DOHH2 (cell line): Measurements from ENCODE around the gene GATAD2A.

Experiments used
- H3F3A ChIP-seq: fragments of 200-600 bp; sonication (generic), shearing (Covaris generic); 2 replicates; pipeline ENCODE4 v1.6.0; 2016; ENCODE audit warnings: antibody characterized with exemption, mild to moderate bottlenecking; ENCODE audit not compliant: control insufficient read depth, insufficient read depth
- H3K27ac ChIP-seq: fragments of 200-600 bp; sonication (generic); 2 replicates; pipeline ENCODE4 v1.5.1; 2014; ENCODE audit warnings: low read depth, mild to moderate bottlenecking, low read length, moderate library complexity
- H3K27me3 ChIP-seq: fragments of 200-600 bp; sonication (generic); 2 replicates; pipeline ENCODE4 v1.6.1; 2014; ENCODE audit warnings: mild to moderate bottlenecking, low read length, mixed read lengths; ENCODE audit not compliant: control insufficient read depth
- H3K36me3 ChIP-seq: fragments of 200-600 bp; sonication (generic); 2 replicates; pipeline ENCODE4 v1.6.1; 2014; ENCODE audit warnings: mild to moderate bottlenecking, low read length, moderate library complexity, mixed read lengths; ENCODE audit not compliant: control insufficient read depth
- H3K4me1 ChIP-seq: fragments of 200-600 bp; sonication (generic); 2 replicates; pipeline ENCODE4 v1.6.1; 2014; ENCODE audit warnings: mild to moderate bottlenecking, low read length, mixed read lengths; ENCODE audit not compliant: control insufficient read depth
- H3K4me2 ChIP-seq: fragments of 200-600 bp; sonication (generic); 2 replicates; pipeline ENCODE4 v1.6.0; 2014; ENCODE audit warnings: mild to moderate bottlenecking, low read length, moderate library complexity
- H3K4me3 ChIP-seq: fragments of 200-600 bp; sonication (generic); 2 replicates; pipeline ENCODE4 v1.5.1; 2014; ENCODE audit warnings: mild to moderate bottlenecking, low read length, mixed read lengths
- H3K79me2 ChIP-seq: fragments of 200-600 bp; sonication (generic); 2 replicates; pipeline ENCODE4 v1.6.1; 2014; ENCODE audit warnings: mild to moderate bottlenecking, low read length, mixed read lengths; ENCODE audit not compliant: control insufficient read depth
- H3K9me2 ChIP-seq: fragments of 200-600 bp; sonication (generic); replicated peaks from 2 replicates; pipeline ENCODE4 v1.6.1; 2014; ENCODE audit warnings: mild to moderate bottlenecking, low read length, mixed read lengths; ENCODE audit not compliant: control insufficient read depth
- H3K9me3 ChIP-seq: fragments of 200-600 bp; sonication (generic); 2 replicates; pipeline ENCODE4 v1.6.1; 2014; ENCODE audit warnings: antibody characterized with exemption, low read length, mixed read lengths; ENCODE audit not compliant: control insufficient read depth, insufficient read depth
- H4K20me1 ChIP-seq: fragments of 200-600 bp; sonication (generic); 2 replicates; pipeline ENCODE4 v1.6.0; 2014; ENCODE audit warnings: low read depth, mild to moderate bottlenecking, antibody characterized with exemption, low read length, moderate library complexity; ENCODE audit not compliant: control insufficient read depth, insufficient read depth
- EZH2phosphoT487 ChIP-seq: fragments of 200-600 bp; sonication (generic); IDR thresholded peaks from 2 replicates; pipeline ENCODE4 v1.6.1; 2017; ENCODE audit warnings: borderline replicate concordance, mild to moderate bottlenecking, antibody characterized with exemption, low read length, moderate library complexity, mixed read lengths
- TF ChIP-seq, protein P1 (sequence below): fragments of 200-600 bp; sonication (generic); IDR thresholded peaks from one replicate; pipeline ENCODE4 v1.5.1; 2014; ENCODE audit warnings: antibody characterized with exemption, mild to moderate bottlenecking, low read depth, low read length; ENCODE audit not compliant: poor library complexity, severe bottlenecking

The GATAD2A gene

GRCh38 chr19:19540064-19540714 is 134.7 kb downstream of the GATAD2A start:
- H3K27me3 ChIP-seq: peaks cover 16% of the 10 kb centered on the region
- H3K27ac ChIP-seq: no peak overlapping the region
- TF ChIP-seq, protein P1, sequence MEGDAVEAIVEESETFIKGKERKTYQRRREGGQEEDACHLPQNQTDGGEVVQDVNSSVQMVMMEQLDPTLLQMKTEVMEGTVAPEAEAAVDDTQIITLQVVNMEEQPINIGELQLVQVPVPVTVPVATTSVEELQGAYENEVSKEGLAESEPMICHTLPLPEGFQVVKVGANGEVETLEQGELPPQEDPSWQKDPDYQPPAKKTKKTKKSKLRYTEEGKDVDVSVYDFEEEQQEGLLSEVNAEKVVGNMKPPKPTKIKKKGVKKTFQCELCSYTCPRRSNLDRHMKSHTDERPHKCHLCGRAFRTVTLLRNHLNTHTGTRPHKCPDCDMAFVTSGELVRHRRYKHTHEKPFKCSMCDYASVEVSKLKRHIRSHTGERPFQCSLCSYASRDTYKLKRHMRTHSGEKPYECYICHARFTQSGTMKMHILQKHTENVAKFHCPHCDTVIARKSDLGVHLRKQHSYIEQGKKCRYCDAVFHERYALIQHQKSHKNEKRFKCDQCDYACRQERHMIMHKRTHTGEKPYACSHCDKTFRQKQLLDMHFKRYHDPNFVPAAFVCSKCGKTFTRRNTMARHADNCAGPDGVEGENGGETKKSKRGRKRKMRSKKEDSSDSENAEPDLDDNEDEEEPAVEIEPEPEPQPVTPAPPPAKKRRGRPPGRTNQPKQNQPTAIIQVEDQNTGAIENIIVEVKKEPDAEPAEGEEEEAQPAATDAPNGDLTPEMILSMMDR: no peak
- no peak for TF ChIP-seq EZH2phosphoT487
- H3F3A ChIP-seq: peaks cover 3% of the 10 kb centered on the region
- no peaks in the 10 kb centered on the region for H3K36me3 ChIP-seq
- H3K9me3 ChIP-seq: no peaks in the 10 kb centered on the region
- no peaks in the 10 kb centered on the region for H4K20me1 ChIP-seq
- peak overlapping the region; percentile 62; the same call in 1 of the 2 replicates for H3K4me3 ChIP-seq
- H3K79me2 ChIP-seq: no peaks in the 10 kb centered on the region
- H3K4me1 ChIP-seq: peaks cover 24% of the 10 kb centered on the region
- H3K4me2 ChIP-seq: peak overlapping the region; percentile 65; the same call in 1 of the 2 replicates
- no peaks in the 10 kb centered on the region for H3K9me2 ChIP-seq

DNA sequence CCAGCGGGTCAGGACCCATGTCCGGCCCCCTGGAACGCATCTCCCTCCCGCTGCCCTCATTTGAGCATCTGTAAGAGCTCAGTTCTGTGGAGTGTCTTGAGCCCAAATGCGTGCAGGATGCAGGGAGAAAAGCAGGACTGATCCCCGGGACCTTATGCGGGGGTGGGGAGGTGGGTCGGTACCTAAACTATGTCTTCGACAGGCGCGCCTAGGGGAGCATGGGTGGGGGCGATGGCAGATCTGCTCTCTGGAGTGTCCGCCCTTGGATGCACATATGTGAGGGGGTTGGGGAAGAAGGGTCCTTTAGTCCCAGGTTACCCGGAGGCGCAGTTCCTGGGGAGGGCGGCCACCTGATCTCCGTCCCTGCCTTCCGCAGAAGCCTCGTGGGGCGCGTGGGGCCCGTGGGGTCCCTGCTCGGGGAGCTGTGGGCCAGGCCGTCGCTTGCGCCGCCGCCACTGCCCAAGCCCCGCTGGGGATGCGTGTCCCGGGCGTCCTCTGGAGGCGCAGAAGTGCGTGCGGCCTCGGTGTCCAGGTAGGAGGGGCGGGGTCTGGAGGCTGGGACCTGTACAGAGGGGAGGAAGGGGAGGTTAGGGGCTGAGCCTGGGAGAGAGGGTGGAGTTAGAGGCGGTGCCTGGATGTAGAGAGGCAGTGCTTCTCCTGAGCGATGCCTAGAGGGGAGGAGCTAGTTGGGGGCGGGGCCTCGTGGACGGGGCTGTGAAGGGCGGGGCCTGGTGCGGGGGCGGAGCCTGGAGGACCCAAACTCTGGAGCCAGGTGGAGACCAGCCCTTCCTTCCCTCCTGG is 135.4 kb downstream of the GATAD2A start:
- peak overlapping the region; percentile 62 for H3K4me3 ChIP-seq
- no peaks in the 10 kb centered on the region for H3K9me2 ChIP-seq
- no peaks in the 10 kb centered on the region for H3K9me3 ChIP-seq
- H4K20me1 ChIP-seq: no peaks in the 10 kb centered on the region
- TF ChIP-seq EZH2phosphoT487: no peak
- TF ChIP-seq, protein P1: no peak
- H3K36me3 ChIP-seq: no peaks in the 10 kb centered on the region
- peak overlapping the region; percentile 65 for H3K4me2 ChIP-seq
- peaks cover 24% of the 10 kb centered on the region for H3K4me1 ChIP-seq
- H3F3A ChIP-seq: peaks cover 3% of the 10 kb centered on the region
- peaks cover 16% of the 10 kb centered on the region for H3K27me3 ChIP-seq
- no peak overlapping the region for H3K27ac ChIP-seq
- H3K79me2 ChIP-seq: no peaks in the 10 kb centered on the region

DNA sequence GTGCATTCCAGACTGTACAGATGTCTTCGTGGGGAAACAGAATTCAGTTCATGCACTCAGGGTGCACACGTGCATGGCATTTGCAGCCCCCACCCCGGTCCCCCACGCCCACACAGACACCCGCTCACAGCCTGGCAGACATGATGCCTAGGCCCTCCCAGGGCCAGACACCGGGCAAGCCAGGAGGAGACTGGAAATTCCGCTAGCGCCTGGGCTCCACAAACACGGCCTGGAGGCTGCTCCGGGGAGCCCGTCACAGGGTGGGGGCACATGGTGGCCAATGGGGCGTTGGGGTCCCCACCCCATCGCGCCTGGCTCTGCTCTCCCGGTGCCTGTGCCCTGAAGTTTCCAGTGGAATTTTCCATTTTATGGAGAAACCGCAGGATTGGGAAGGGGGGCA is 136.1 kb downstream of the GATAD2A start:
- H3K27me3 ChIP-seq: peaks cover 16% of the 10 kb centered on the region
- H3K79me2 ChIP-seq: no peaks in the 10 kb centered on the region
- TF ChIP-seq, protein P1: no peak
- no peak for TF ChIP-seq EZH2phosphoT487
- no peaks in the 10 kb centered on the region for H3K9me3 ChIP-seq
- peak overlapping the region; percentile 65 for H3K4me2 ChIP-seq
- H4K20me1 ChIP-seq: no peaks in the 10 kb centered on the region
- no peaks in the 10 kb centered on the region for H3K36me3 ChIP-seq
- peaks cover 3% of the 10 kb centered on the region for H3F3A ChIP-seq
- no peak overlapping the region for H3K27ac ChIP-seq
- peaks cover 24% of the 10 kb centered on the region for H3K4me1 ChIP-seq
- peak overlapping the region; percentile 62; the same call in 1 of the 2 replicates for H3K4me3 ChIP-seq
- H3K9me2 ChIP-seq: no peaks in the 10 kb centered on the region
